Uterus (tissue), 2 donors: Measurements from ENCODE around the gene WDR5.

Experiments
- POLR2A ChIP-seq, 2 donors: fragments of 450-650 bp; IDR thresholded peaks; one replicate each; pipeline ENCODE4 v1.6.1; 2016; ENCODE audit warnings: antibody characterized with exemption in 2 of 2, mild to moderate bottlenecking in 1 of 2, moderate library complexity in 1 of 2
- TF ChIP-seq, protein P1 (sequence below), 4 experiments: fragments of 200-600 bp in 2 of 4; fragments of 450-650 bp in 2 of 4; sonication (generic) in 2 of 4; IDR thresholded peaks; one replicate each; pipeline ENCODE4 v1.5.1; 2016 to 2019; ENCODE audit warnings: antibody characterized with exemption in 4 of 4, mild to moderate bottlenecking in 2 of 4, moderate library complexity in 1 of 4

DNA sequence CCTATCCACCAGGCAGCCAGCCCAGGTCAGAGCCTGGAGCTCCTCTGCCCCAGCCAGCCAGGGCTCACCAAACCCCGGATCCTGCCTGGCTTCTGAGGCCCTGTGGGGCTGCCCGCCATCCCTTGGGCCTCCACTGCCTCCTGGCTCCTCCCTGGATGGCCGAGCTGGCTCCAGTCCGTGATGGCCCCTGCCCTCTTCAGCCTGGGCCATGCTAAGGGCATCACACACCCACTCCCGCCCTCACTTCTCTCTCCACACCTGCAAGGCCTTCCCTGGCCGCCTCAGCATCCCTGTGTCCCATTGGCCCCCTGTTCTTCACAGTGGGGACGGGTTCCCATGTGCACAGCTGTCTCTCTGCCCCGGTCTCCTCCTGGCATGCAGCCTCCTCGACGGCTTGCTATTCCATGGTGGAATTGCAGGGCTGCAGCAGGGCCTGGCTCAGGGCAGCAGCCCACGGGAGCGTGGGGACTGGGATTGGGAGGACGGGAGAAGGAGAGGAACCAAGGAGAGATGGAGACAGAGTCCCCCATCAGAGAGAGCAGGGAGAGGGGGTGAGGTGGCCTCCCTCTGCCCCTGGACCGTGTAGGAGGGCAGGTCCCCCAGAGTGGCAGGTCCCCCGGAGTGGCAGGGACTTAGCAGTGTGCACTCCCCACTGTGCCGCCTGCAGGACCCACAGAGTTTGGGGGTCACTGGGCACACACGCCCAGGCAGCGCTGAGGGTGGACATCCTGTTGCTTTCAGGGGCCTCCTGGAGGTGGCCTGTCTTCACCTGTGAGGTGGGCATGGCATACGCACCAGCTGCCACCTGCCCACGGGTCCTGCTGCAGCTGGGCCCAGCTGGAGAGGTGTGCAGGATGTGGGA is 45.1 kb downstream of the WDR5 start:
- TF ChIP-seq, protein P1, sequence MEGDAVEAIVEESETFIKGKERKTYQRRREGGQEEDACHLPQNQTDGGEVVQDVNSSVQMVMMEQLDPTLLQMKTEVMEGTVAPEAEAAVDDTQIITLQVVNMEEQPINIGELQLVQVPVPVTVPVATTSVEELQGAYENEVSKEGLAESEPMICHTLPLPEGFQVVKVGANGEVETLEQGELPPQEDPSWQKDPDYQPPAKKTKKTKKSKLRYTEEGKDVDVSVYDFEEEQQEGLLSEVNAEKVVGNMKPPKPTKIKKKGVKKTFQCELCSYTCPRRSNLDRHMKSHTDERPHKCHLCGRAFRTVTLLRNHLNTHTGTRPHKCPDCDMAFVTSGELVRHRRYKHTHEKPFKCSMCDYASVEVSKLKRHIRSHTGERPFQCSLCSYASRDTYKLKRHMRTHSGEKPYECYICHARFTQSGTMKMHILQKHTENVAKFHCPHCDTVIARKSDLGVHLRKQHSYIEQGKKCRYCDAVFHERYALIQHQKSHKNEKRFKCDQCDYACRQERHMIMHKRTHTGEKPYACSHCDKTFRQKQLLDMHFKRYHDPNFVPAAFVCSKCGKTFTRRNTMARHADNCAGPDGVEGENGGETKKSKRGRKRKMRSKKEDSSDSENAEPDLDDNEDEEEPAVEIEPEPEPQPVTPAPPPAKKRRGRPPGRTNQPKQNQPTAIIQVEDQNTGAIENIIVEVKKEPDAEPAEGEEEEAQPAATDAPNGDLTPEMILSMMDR (IDR thresholded peaks at IDR 0.05), result no peak
- TF ChIP-seq POLR2A (IDR thresholded peaks at IDR 0.05), result no peak
